GM23338 (cell line): ENCODE measurements around the gene BCAM. TPM values are rescaled to one million over a fixed set of nuclear protein-coding genes. Genes with fewer than 3 reads are reported as not detected.

ENCODE experiments used
- ATAC-seq: fragments of 200-7000 bp; cut with Tn5 transposase; 3 replicates; pipeline ENCODE4 v1.9.1; 2020
- DNase-seq: peaks from one replicate; pipeline ENCODE4 v3.0.0-alpha.2; 2015; ENCODE audit warnings: low spot score
- H2AFZ ChIP-seq: fragments of 200-600 bp; sonication (generic); 2 replicates; pipeline ENCODE4 v1.8.0; 2016; ENCODE audit warnings: antibody characterized with exemption, mild to moderate bottlenecking, moderate library complexity
- H3F3A ChIP-seq: fragments of 200-600 bp; sonication (generic); replicated peaks from 2 replicates; pipeline ENCODE4 v1.8.0; 2017; ENCODE audit warnings: antibody characterized with exemption, mixed run types, low read depth
- H3K27ac ChIP-seq: fragments of 200-600 bp; sonication (generic); 2 replicates; pipeline ENCODE4 v1.6.1; 2016; ENCODE audit warnings: low read depth
- H3K27me3 ChIP-seq: fragments of 200-600 bp; sonication (generic); 2 replicates; pipeline ENCODE4 v1.8.0; 2016; ENCODE audit warnings: mild to moderate bottlenecking, mixed run types, moderate library complexity; ENCODE audit not compliant: insufficient read depth
- H3K36me3 ChIP-seq: fragments of 200-600 bp; sonication (generic); 2 replicates; pipeline ENCODE4 v1.8.0; 2016; ENCODE audit warnings: mild to moderate bottlenecking; ENCODE audit not compliant: insufficient read depth
- H3K4me1 ChIP-seq: fragments of 200-600 bp; sonication (generic); 2 replicates; pipeline ENCODE4 v1.8.0; 2016; ENCODE audit warnings: mild to moderate bottlenecking, moderate library complexity; ENCODE audit not compliant: insufficient read depth
- H3K4me2 ChIP-seq: fragments of 200-600 bp; sonication (generic); 2 replicates; pipeline ENCODE4 v1.7.1; 2017; ENCODE audit warnings: mixed run types
- H3K4me3 ChIP-seq: fragments of 200-600 bp; sonication (generic); 2 replicates; pipeline ENCODE4 v1.6.1; 2016; ENCODE audit warnings: mixed run types
- H3K79me2 ChIP-seq: fragments of 200-600 bp; sonication (generic); replicated peaks from 2 replicates; pipeline ENCODE4 v1.8.0; 2017; ENCODE audit warnings: mild to moderate bottlenecking; ENCODE audit not compliant: insufficient read depth
- H3K9me2 ChIP-seq: fragments of 200-600 bp; sonication (generic); 2 replicates; pipeline ENCODE4 v1.8.0; 2017; ENCODE audit not compliant: insufficient read depth
- H4K20me1 ChIP-seq: fragments of 200-600 bp; sonication (generic); replicated peaks from 2 replicates; pipeline ENCODE4 v1.8.0; 2017; ENCODE audit warnings: mild to moderate bottlenecking; ENCODE audit not compliant: insufficient read depth
- H3K27ac Mint-ChIP-seq: 2 replicates; pipeline ENCODE4 v1.8.0; 2020; ENCODE audit warnings: inconsistent platforms, mild to moderate bottlenecking, moderate library complexity, mixed read lengths
- H3K27me3 Mint-ChIP-seq: 3 replicates; pipeline ENCODE4 v1.8.0; 2022; ENCODE audit warnings: low read depth, mild to moderate bottlenecking, moderate library complexity, mixed read lengths, inconsistent platforms; ENCODE audit not compliant: insufficient read depth, poor library complexity
- H3K36me3 Mint-ChIP-seq: 3 replicates; pipeline ENCODE4 v1.8.0; 2021; ENCODE audit warnings: low read depth, mild to moderate bottlenecking, inconsistent platforms, moderate library complexity, mixed read lengths
- H3K4me1 Mint-ChIP-seq: 3 replicates; pipeline ENCODE4 v1.8.0; 2020; ENCODE audit warnings: mild to moderate bottlenecking, inconsistent platforms, mixed read lengths
- H3K4me3 Mint-ChIP-seq: 3 replicates; pipeline ENCODE4 v1.8.0; 2021; ENCODE audit warnings: moderate library complexity, mild to moderate bottlenecking, inconsistent platforms, mixed read lengths
- H3K9me3 Mint-ChIP-seq: 3 replicates; pipeline ENCODE4 v1.8.0; 2020; ENCODE audit warnings: moderate library complexity, mild to moderate bottlenecking, inconsistent platforms, mixed read lengths
- CREB1 ChIP-seq: fragments of 250-450 bp; sonication (Bioruptor Pico); IDR thresholded peaks from 2 replicates; pipeline ENCODE4 v1.5.0; 2020; ENCODE audit warnings: low read depth, mild to moderate bottlenecking, moderate library complexity
- CTCF ChIP-seq, 2 experiments: fragments of 200-600 bp in 1 of 2; sonication (generic) in 1 of 2; conservative IDR thresholded peaks; 2 replicates each; pipeline versions ENCODE4 v1.5.1 to v1.6.1; 2016 to 2017; ENCODE audit warnings: antibody characterized with exemption in 2 of 2, low read depth in 2 of 2, mild to moderate bottlenecking in 2 of 2, moderate library complexity in 1 of 2
- ETS1 ChIP-seq: IDR thresholded peaks from 2 replicates; pipeline ENCODE4 v1.6.1; 2016; ENCODE audit warnings: antibody characterized with exemption
- EZH2 ChIP-seq: fragments of 200-600 bp; sonication (generic); IDR thresholded peaks from one replicate; pipeline ENCODE4 v1.8.0; 2017; ENCODE audit warnings: antibody characterized with exemption, mild to moderate bottlenecking, low read depth; ENCODE audit not compliant: unreplicated experiment
- EZH2phosphoT487 ChIP-seq: fragments of 200-600 bp; sonication (generic); IDR thresholded peaks from one replicate; pipeline ENCODE4 v1.8.1; 2018; ENCODE audit warnings: antibody characterized with exemption; ENCODE audit not compliant: unreplicated experiment
- JUNB ChIP-seq: IDR thresholded peaks from one replicate; pipeline ENCODE4 v1.6.1; 2016; ENCODE audit warnings: antibody characterized with exemption; ENCODE audit not compliant: unreplicated experiment
- NANOG ChIP-seq: IDR thresholded peaks from 2 replicates; pipeline ENCODE4 v1.6.1; 2016; ENCODE audit warnings: antibody characterized with exemption, borderline replicate concordance
- POLR2AphosphoS5 ChIP-seq: IDR thresholded peaks from 2 replicates; pipeline ENCODE4 v1.6.1; 2016; ENCODE audit warnings: antibody characterized with exemption, low read depth
- STAT1 ChIP-seq: IDR thresholded peaks from one replicate; pipeline ENCODE4 v1.6.1; 2016; ENCODE audit warnings: antibody characterized with exemption; ENCODE audit not compliant: unreplicated experiment
- ZNF114 ChIP-seq: fragments of 250-450 bp; sonication (Bioruptor Pico); IDR thresholded peaks from 2 replicates; pipeline ENCODE4 v1.5.0; 2020; ENCODE audit warnings: mild to moderate bottlenecking, moderate library complexity
- ZNF331 ChIP-seq: fragments of 250-450 bp; sonication (Bioruptor Pico); IDR thresholded peaks from 2 replicates; pipeline ENCODE4 v1.5.0; 2020; ENCODE audit warnings: low read depth, mild to moderate bottlenecking, moderate library complexity
- ZNF462 ChIP-seq: fragments of 250-450 bp; sonication (Bioruptor Pico); IDR thresholded peaks from 2 replicates; pipeline ENCODE4 v1.5.0; 2020; ENCODE audit warnings: mild to moderate bottlenecking, moderate library complexity
- polyA plus RNA-seq: library from polyadenylated mRNA; unstranded; fragments of >200 nt; fragmentation: Nextera tagmentation; extraction: Ambion mirVana; gene quantifications from 2 replicates; pipeline ENCODE4 v1.2.1, GENCODE V29; 2016
- total RNA-seq: library from RNA; depleted of rRNA; stranded (reverse); fragments of >200 nt; shearing (Covaris generic); gene quantifications from 2 replicates; pipeline ENCODE4 v1.2.3, GENCODE V29; 2014

The BCAM gene
- total and polyA plus RNA-seq, 2 experiments from 2014 or later: 33.3 to 100 TPM

GRCh38 chr19:44855606-44856005, 46.7 kb downstream of the BCAM start:
- Histone ChIP-seq H3K79me2 (peaks cover 100% of the 10 kb centered on the region), H3K27ac (no peak overlapping the region), H3K4me1 (peaks cover 6% of the 10 kb centered on the region; the same call in 1 of the 2 replicates), H3K4me3 (no peak overlapping the region), H3F3A (peaks cover 10% of the 10 kb centered on the region; the same call in 1 of the 2 replicates), H2AFZ (no peak overlapping the region), H3K9me2 (no peaks in the 10 kb centered on the region), H4K20me1 (peaks cover 73% of the 10 kb centered on the region), H3K36me3 (0 out of 2 replicates have a peak, but pooled peaks cover under 1% of the 10 kb centered on the region), H3K4me2 (no peak overlapping the region), H3K27me3 (no peaks in the 10 kb centered on the region)
- peaks cover 35% of the 10 kb centered on the region for H3K36me3 Mint-ChIP-seq
- peaks cover 13% of the 10 kb centered on the region for H3K4me1 Mint-ChIP-seq
- no peak overlapping the region; the same call in 2 of the 3 replicates for H3K4me3 Mint-ChIP-seq
- no peaks in the 10 kb centered on the region for H3K9me3 Mint-ChIP-seq
- DNase-seq: no peak
- H3K27ac Mint-ChIP-seq: no peak overlapping the region
- peaks cover 16% of the 10 kb centered on the region for H3K27me3 Mint-ChIP-seq
- TF ChIP-seq CREB1 (CRISPR knock-in tag) (no peak), CTCF (conservative IDR thresholded peaks at IDR 0.05; ENCODE audit: low read depth in 2 of 2) (no peak), POLR2AphosphoS5 (no peak), ZNF462 (CRISPR knock-in tag) (no peak), ZNF114 (no peak), EZH2 (no peak), ETS1 (no peak), ZNF331 (CRISPR knock-in tag) (no peak), JUNB (no peak), NANOG (no peak), EZH2phosphoT487 (no peak), STAT1 (no peak)
- ATAC-seq: no peak
